SK-N-SH treated with all-trans-retinoic acid at 6 μM for 48 hours (cell line): ENCODE measurements around the gene CA5A.

Experiments
- ATAC-seq: fragments of 200-7000 bp; cut with Tn5 transposase; 3 replicates; pipeline ENCODE4 v1.9.1; 2020; ENCODE audit warnings: mild to moderate bottlenecking, moderate library complexity
- ARNTL ChIP-seq: fragments of 450-650 bp; formaldehyde crosslinking; IDR thresholded peaks from 2 replicates; pipeline ENCODE4 v1.5.0; 2020; ENCODE audit warnings: low read depth, mild to moderate bottlenecking, moderate library complexity, borderline replicate concordance
- BACH2 ChIP-seq: fragments of 250-450 bp; sonication (Bioruptor Pico); IDR thresholded peaks from 2 replicates; pipeline ENCODE4 v1.9.0; 2021; ENCODE audit warnings: mild to moderate bottlenecking, borderline replicate concordance
- CREB5 ChIP-seq: fragments of 250-450 bp; sonication (Bioruptor Pico); IDR thresholded peaks from 2 replicates; pipeline ENCODE4 v1.5.1; 2020; ENCODE audit warnings: low read depth, mild to moderate bottlenecking, moderate library complexity
- CSDC2 ChIP-seq: fragments of 250-450 bp; sonication (Bioruptor Pico); IDR thresholded peaks from 2 replicates; pipeline ENCODE4 v1.5.0; 2020; ENCODE audit warnings: mild to moderate bottlenecking, moderate library complexity
- CSRNP3 ChIP-seq: fragments of 250-450 bp; sonication (Bioruptor Pico); IDR thresholded peaks from 2 replicates; pipeline ENCODE4 v1.5.1; 2021; ENCODE audit warnings: mild to moderate bottlenecking, moderate library complexity
- ESRRG ChIP-seq: fragments of 250-450 bp; sonication (Bioruptor Pico); IDR thresholded peaks from 2 replicates; pipeline ENCODE4 v1.6.1; 2021; ENCODE audit warnings: mild to moderate bottlenecking
- ISL1 ChIP-seq: fragments of 250-450 bp; sonication (Bioruptor Pico); IDR thresholded peaks from 2 replicates; pipeline ENCODE4 v2.1.2; 2022; ENCODE audit warnings: mild to moderate bottlenecking, moderate library complexity
- OSR1 ChIP-seq: fragments of 250-450 bp; sonication (Bioruptor Pico); IDR thresholded peaks from 2 replicates; pipeline ENCODE4 v1.8.0; 2022; ENCODE audit warnings: moderate library complexity, mild to moderate bottlenecking, inconsistent platforms
- PATZ1 ChIP-seq: fragments of 250-450 bp; sonication (Bioruptor Pico); IDR thresholded peaks from 2 replicates; pipeline ENCODE4 v1.8.0; 2020; ENCODE audit warnings: mild to moderate bottlenecking, moderate library complexity, borderline replicate concordance
- PPARA ChIP-seq: fragments of 250-450 bp; sonication (Bioruptor Pico); IDR thresholded peaks from 2 replicates; pipeline ENCODE4 v1.5.0; 2020; ENCODE audit warnings: mild to moderate bottlenecking, borderline replicate concordance
- TOX ChIP-seq: fragments of 250-450 bp; sonication (Bioruptor Pico); IDR thresholded peaks from 2 replicates; pipeline ENCODE4 v1.8.0; 2021; ENCODE audit warnings: mild to moderate bottlenecking, moderate library complexity, borderline replicate concordance
- TSHZ2 ChIP-seq: fragments of 250-450 bp; sonication (Bioruptor Pico); IDR thresholded peaks from 2 replicates; pipeline ENCODE4 v1.5.0; 2020; ENCODE audit warnings: mild to moderate bottlenecking, moderate library complexity
- ZC3H10 ChIP-seq: fragments of 250-450 bp; sonication (Bioruptor Pico); IDR thresholded peaks from 2 replicates; pipeline ENCODE4 v1.5.1; 2021; ENCODE audit warnings: mild to moderate bottlenecking, moderate library complexity
- ZFP30 ChIP-seq: fragments of 450-650 bp; formaldehyde crosslinking; IDR thresholded peaks from 2 replicates; pipeline ENCODE4 v1.5.0; 2022; ENCODE audit warnings: mild to moderate bottlenecking, moderate library complexity
- ZNF565 ChIP-seq: fragments of 450-650 bp; formaldehyde crosslinking; conservative IDR thresholded peaks from 2 replicates; pipeline ENCODE4 v1.5.0; 2020; ENCODE audit warnings: low read depth, mild to moderate bottlenecking, moderate library complexity
- ZNF70 ChIP-seq: fragments of 450-650 bp; formaldehyde crosslinking; IDR thresholded peaks from 2 replicates; pipeline ENCODE4 v1.5.0; 2020; ENCODE audit warnings: mild to moderate bottlenecking, moderate library complexity
- ZNF8 ChIP-seq: fragments of 450-650 bp; formaldehyde crosslinking; IDR thresholded peaks from 2 replicates; pipeline ENCODE4 v1.5.0; 2020; ENCODE audit warnings: mild to moderate bottlenecking, moderate library complexity

Gene CA5A

GRCh38 chr16:87921236-87921773 is 15.0 kb downstream of the CA5A start:
- peak; percentile 46 for ATAC-seq
- TF ChIP-seq OSR1 (CRISPR knock-in tag), result no peak
- TF ChIP-seq, all 23 proteins: peak for 0

- ATAC-seq, result no peak
- TF ChIP-seq TOX (CRISPR knock-in tag) (no peak), ZNF565 (CRISPR knock-in tag) (no peak), OSR1 (CRISPR knock-in tag) (no peak), ARNTL (CRISPR knock-in tag) (no peak), BACH2 (CRISPR knock-in tag) (no peak), ZFP30 (CRISPR knock-in tag) (no peak)
These were observed 16.7 kb downstream of the CA5A start for GRCh38 chr16:87919681-87919994.

GRCh38 chr16:87918866-87919680 is 17.3 kb downstream of the CA5A start:
- no peak for TF ChIP-seq ZFP30 (CRISPR knock-in tag)
- TF ChIP-seq CSDC2 (CRISPR knock-in tag), result no peak
- TF ChIP-seq ISL1, result no peak
- TF ChIP-seq ZNF8 (CRISPR knock-in tag), result no peak
- TF ChIP-seq OSR1 (CRISPR knock-in tag), result no peak
- TF ChIP-seq BACH2 (CRISPR knock-in tag), result no peak
- no peak for TF ChIP-seq TSHZ2 (CRISPR knock-in tag)
- no peak for TF ChIP-seq PATZ1 (CRISPR knock-in tag)
- TF ChIP-seq ARNTL (CRISPR knock-in tag), result no peak
- no peak for TF ChIP-seq PPARA (CRISPR knock-in tag)
- no peak for TF ChIP-seq ZNF70 (CRISPR knock-in tag)
- no peak for TF ChIP-seq ESRRG (CRISPR knock-in tag)
- TF ChIP-seq ZNF565 (CRISPR knock-in tag), result no peak
- no peak for TF ChIP-seq CREB5 (CRISPR knock-in tag)
- no peak for ATAC-seq

GRCh38 chr16:87918338-87918737 is 18.0 kb downstream of the CA5A start:
- no peak for TF ChIP-seq ISL1
- no peak for TF ChIP-seq CREB5 (CRISPR knock-in tag)
- TF ChIP-seq ZC3H10 (CRISPR knock-in tag), result no peak
- TF ChIP-seq BACH2 (CRISPR knock-in tag), result no peak
- TF ChIP-seq, all 23 proteins: peak for 0
- ATAC-seq, result no peak

GRCh38 chr16:87917503-87917902 is 18.8 kb downstream of the CA5A start:
- TF ChIP-seq TSHZ2 (CRISPR knock-in tag) (no peak), CSRNP3 (no peak), ZNF70 (CRISPR knock-in tag) (no peak)
- ATAC-seq, result no peak
